ENCODE data around the gene WWOX. TPM values are rescaled to one million over a fixed set of nuclear protein-coding genes. Genes with fewer than 3 reads are reported as not detected.

Gene WWOX
- total and polyA plus RNA-seq, 2 of the 13 experiments (the other 11 are each of a cell fraction or from before 2014, with no cell fraction given) = 9.1 to 37.4 TPM

GRCh38 chr16:79081297-79082066 is 982.0 kb downstream of the WWOX start (continued):
- TF ChIP-seq EHMT2 (IDR thresholded peaks at IDR 0.05; ENCODE audit: borderline replicate concordance, low read depth, low read length) = no peak
- no peak for TF ChIP-seq DRAP1 (CRISPR knock-in tag; IDR thresholded peaks at IDR 0.05)
- TF ChIP-seq ARID2 (CRISPR knock-in tag; IDR thresholded peaks at IDR 0.05; ENCODE audit: borderline replicate concordance) = no peak
- no peak for TF ChIP-seq CSRNP1 (CRISPR knock-in tag; IDR thresholded peaks at IDR 0.05)
- no peak for TF ChIP-seq CREB1 (IDR thresholded peaks at IDR 0.05)
- no peak for TF ChIP-seq CREB1 (CRISPR knock-in tag; IDR thresholded peaks at IDR 0.05)
- no peak for TF ChIP-seq MYPOP (CRISPR knock-in tag; IDR thresholded peaks at IDR 0.05)
- no peak for TF ChIP-seq MLLT10 (CRISPR knock-in tag; IDR thresholded peaks at IDR 0.05)
- no peak for TF ChIP-seq HNRNPH1 (optimal IDR thresholded peaks at IDR 0.05; ENCODE audit: low read depth, low read length)
- TF ChIP-seq GATA4 (IDR thresholded peaks at IDR 0.05; ENCODE audit: borderline replicate concordance, low read depth) = no peak
- no peak for TF ChIP-seq MTF2 (CRISPR knock-in tag; IDR thresholded peaks at IDR 0.05; ENCODE audit: borderline replicate concordance)
- TF ChIP-seq SALL1 (CRISPR knock-in tag; IDR thresholded peaks at IDR 0.05) = peak; percentile 70
- no peak for TF ChIP-seq BORCS8-MEF2B (CRISPR knock-in tag; IDR thresholded peaks at IDR 0.05)
- no peak for TF ChIP-seq SUZ12 (IDR thresholded peaks at IDR 0.05; ENCODE audit: low read depth, low read length)
- no peak for TF ChIP-seq ARNT2 (CRISPR knock-in tag; IDR thresholded peaks at IDR 0.05; ENCODE audit: low read depth)
- TF ChIP-seq AHDC1 (CRISPR knock-in tag; IDR thresholded peaks at IDR 0.05; ENCODE audit: borderline replicate concordance) = peak; percentile 90
- TF ChIP-seq CHCHD3 (CRISPR knock-in tag; IDR thresholded peaks at IDR 0.05) = no peak
- no peak for TF ChIP-seq ISL2 (CRISPR knock-in tag; IDR thresholded peaks at IDR 0.05)
- TF ChIP-seq FOXK2 (IDR thresholded peaks at IDR 0.05) = no peak
